Colon (tissue), 2 donors: ENCODE measurements around the gene B4GALNT1.

ENCODE experiments used
- FAIRE-seq: peaks from 2 replicates; lab custom pipeline; 2012; peaks lifted over from hg19 to GRCh38; lab: Jason Lieb, UNC
- donor health status: control.
- donor health status: control.

B4GALNT1 gene

GRCh38 chr12:57584690-57585089 is 48.3 kb downstream of the B4GALNT1 start:
- FAIRE-seq, result no peak

GRCh38 chr12:57584050-57584449 is 49.0 kb downstream of the B4GALNT1 start:
- FAIRE-seq, result no peak

GRCh38 chr12:57583008-57583831 is 49.8 kb downstream of the B4GALNT1 start:
- FAIRE-seq, result no peak

DNA sequence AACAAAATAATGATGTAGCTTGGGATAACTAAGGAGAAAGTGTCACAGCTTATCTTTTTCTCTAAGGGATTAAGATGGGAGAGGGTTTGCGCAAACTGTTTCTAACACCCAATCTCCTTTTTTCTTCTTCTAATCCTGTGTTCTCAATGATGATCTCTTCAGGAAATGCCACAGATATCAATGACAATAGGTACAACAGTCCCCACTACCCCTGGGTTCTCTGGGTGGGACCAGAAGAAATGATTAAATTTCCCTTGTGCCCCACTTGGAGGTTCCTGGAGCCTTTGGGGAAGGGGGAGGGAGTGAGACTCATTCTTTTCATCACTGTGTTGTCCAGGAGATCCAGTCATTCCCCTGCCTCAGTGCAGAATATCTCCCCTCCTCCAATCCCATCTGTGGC is 50.6 kb downstream of the B4GALNT1 start:
- no peak for FAIRE-seq

DNA sequence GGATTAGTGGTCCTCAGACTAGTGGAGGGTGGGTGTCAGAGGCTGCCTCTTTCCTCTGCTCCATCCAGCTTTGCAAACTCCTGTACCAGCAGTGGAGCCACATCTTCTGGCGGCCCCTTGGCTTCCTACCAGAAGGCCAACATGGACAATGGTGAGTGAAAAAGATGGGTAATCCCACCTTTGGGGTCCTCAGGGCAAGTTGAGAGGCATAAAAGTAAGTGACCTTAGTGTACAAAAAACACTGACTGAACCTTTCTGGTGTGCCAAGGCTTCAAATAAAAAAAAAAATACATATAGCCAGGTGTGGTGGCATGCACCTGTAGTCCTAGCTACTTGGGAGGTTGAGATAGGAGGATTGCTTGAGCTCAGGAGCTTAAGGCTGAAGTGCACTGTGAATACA is 51.2 kb downstream of the B4GALNT1 start:
- no peak for FAIRE-seq

DNA sequence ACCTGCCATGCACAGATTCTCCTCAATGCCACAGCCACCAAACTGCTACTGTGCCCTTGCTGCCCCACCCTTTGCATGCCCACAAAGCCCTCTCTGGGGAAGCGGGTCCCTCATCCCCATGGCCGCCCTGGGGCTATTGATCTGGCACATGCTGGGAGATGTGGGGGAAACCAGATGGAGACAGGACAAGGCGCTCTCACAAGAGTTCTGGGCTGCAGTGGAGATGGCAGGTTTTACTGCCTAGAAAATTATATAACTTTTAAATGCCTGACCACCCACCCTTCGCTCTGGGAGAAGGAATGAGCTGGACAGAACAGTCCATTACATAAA is 52.6 kb downstream of the B4GALNT1 start:
- no peak for FAIRE-seq

GRCh38 chr12:57579677-57580465 is 53.1 kb downstream of the B4GALNT1 start:
- no peak for FAIRE-seq

GRCh38 chr12:57579011-57579410 is 54.0 kb downstream of the B4GALNT1 start:
- no peak for FAIRE-seq

DNA sequence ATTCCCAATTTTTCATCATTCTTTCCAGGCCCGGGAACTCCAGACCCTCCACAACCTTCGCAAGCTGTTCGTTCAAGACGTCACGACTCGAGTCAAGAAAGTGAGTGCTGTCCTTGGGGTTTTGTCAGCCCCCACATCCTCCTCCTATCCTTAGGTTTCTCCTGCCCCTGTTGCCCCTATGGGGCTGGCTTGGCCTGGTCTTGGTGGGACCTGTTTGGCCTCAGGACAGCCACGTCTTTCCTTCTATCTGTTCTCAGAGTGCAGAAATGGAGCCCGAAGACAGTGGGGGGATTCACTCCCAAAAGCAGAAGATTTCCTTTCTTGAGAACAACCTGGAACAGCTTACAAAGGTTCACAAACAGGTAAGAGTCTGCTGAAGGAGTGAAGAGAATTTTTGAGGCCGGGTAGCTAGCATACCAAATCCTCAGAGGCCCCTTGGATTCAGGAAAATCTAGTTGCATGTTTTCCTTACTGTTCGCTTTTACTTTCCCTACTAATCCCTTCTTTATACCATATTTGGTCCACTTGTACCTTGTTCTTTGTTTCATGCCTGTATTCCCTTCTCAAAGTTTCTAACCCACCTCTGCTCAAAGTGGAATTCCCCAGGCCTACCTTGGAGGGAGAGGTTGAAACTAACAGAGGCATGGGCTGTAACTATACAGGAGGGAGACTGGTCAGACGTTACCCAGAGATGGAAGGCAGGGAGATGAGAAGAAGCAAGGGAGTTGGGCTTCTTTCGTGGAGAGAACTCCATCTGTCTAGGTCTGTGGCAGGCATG is 54.8 kb downstream of the B4GALNT1 start:
- no peak for FAIRE-seq

DNA sequence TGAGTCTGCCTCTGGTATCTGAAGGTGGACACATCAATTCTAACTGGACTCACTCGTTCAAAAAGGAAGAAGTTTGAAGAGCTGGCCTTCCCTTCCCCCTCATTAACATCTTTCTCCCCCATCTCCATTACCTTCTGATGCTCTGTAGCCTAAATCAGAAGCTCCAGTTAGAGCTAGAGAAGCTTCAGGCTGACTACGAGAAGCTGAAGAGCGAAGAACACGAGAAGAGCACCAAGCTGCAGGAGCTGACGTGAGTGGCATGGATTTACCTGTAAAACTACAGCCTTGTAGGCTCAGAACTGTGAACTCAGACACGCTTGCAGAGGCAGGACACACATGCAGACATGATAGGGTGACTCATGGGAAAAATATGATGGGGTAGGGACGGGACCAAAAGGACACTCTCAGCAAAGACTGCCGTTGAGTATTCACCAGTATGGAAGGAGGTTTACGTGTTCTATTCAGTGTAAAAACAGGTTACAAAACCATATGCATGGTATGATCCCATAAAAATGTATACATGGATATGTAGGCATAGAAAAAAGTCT is 56.3 kb downstream of the B4GALNT1 start:
- FAIRE-seq, result no peak
